ENCODE data around the gene DIAPH3. TPM values are rescaled to one million over a fixed set of nuclear protein-coding genes. Genes with fewer than 3 reads are reported as not detected.

Gene DIAPH3
- total and polyA plus RNA-seq, 2 of the 8 experiments (the other 6 are each of a cell fraction or from before 2014, with no cell fraction given), result 8.0 to 30.8 TPM

DNA sequence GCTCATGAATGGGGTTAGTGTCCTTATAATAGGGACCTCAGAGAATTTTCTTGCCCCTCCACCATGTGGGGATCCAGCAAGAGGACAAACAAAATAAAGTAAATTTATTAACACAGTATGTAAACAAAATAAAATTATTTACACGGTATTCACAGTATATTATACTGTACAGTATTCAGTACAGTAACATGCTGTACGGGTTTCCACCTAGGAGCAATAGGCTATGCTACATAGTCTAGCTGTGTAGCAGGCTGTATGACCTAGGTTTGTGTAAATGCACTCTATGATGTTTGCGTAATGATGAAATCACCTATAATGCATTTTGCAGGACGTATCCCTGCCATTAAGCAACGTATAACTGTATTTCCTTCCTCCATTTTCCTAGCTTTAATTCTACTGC lies 11.8 kb upstream of the DIAPH3 start:
- 95% methylated on average over 5 of the region's 5 CpGs; no CpG with 5 or more reads in 1 of the 2 experiments for WGBS, 2 experiments (ENCODE audit: extremely low coverage in 1 of 2, insufficient coverage in 1 of 2, insufficient read length in 1 of 2, insufficient replicate concordance in 2 of 2, low coverage in 1 of 2, low lambda C conversion rate in 2 of 2, missing lambda C conversion rate in 1 of 2)
- CTCF ChIA-PET (ENCODE audit: partially characterized antibody), result no interaction called here
- no peak for TF ChIP-seq GABPA (IDR thresholded peaks at IDR 0.05; ENCODE audit: borderline replicate concordance, insufficient read depth, low read length)
- TF ChIP-seq CHD2 (IDR thresholded peaks at IDR 0.05; ENCODE audit: low read length), result no peak

More for the DNA sequence above, 11.8 kb upstream of the DIAPH3 start:
- Histone ChIP-seq H3K56ac (replicated peaks; ENCODE audit: insufficient read length, low read depth, low read length) (no peak overlapping the region), H3K23me2 (ENCODE audit: low read depth, low read length) (no peaks in the 10 kb centered on the region), H2BK15ac (ENCODE audit: low read length) (no peak overlapping the region), H3K4ac (replicated peaks; ENCODE audit: insufficient read length, low read depth, low read length) (no peak overlapping the region), H4K91ac (replicated peaks; ENCODE audit: insufficient read length, low read length) (no peak overlapping the region), H2BK5ac (ENCODE audit: low read depth, low read length) (no peak overlapping the region), H4K5ac (ENCODE audit: insufficient read length, low read depth, low read length) (no peak overlapping the region), H4K20me1 (replicated peaks in 1 of 2; ENCODE audit: control insufficient read depth in 1 of 2, insufficient read depth in 2 of 2, low read length in 2 of 2) (no peaks in the 10 kb centered on the region), H4K8ac (ENCODE audit: extremely low read depth, insufficient read depth, low read length) (no peak overlapping the region), H2AK5ac (ENCODE audit: low read depth, low read length) (no peak overlapping the region), H3K4me1 (replicated peaks in 1 of 4; ENCODE audit: control insufficient read depth in 3 of 4, insufficient read depth in 4 of 4, low read length in 3 of 4) (no peaks in the 10 kb centered on the region), H3K27me3 (replicated peaks in 1 of 4; ENCODE audit: control insufficient read depth in 3 of 4, extremely low read depth in 1 of 4, insufficient read depth in 3 of 4, low read length in 3 of 4) (no peaks in the 10 kb centered on the region), H2BK120ac (replicated peaks; ENCODE audit: low read depth, low read length) (no peak overlapping the region), H3K36me3 (ENCODE audit: control insufficient read depth in 2 of 4, insufficient read depth in 4 of 4, low read length in 3 of 4) (no peaks in the 10 kb centered on the region), H3K14ac (ENCODE audit: insufficient read length) (no peak overlapping the region), H3K9ac (replicated peaks in 1 of 4; ENCODE audit: extremely low read depth in 1 of 4, low read depth in 3 of 4, low read length in 3 of 4) (no peak overlapping the region), H3K79me1 (ENCODE audit: low read depth, low read length) (no peaks in the 10 kb centered on the region), H3K27ac (ENCODE audit: low read depth, low read length) (no peak overlapping the region), H3K79me2 (ENCODE audit: control insufficient read depth in 1 of 2, insufficient read depth in 2 of 2, low read length in 2 of 2) (no peaks in the 10 kb centered on the region), H3K4me2 (ENCODE audit: insufficient read depth in 1 of 2, low read depth in 2 of 2, low read length in 2 of 2) (no peak overlapping the region), H2BK20ac (ENCODE audit: low read length) (no peak overlapping the region), H3K9me3 (ENCODE audit: insufficient read depth in 2 of 2, low read depth in 1 of 2, low read length in 1 of 2) (no peaks in the 10 kb centered on the region), H3K23ac (ENCODE audit: insufficient read length) (no peak overlapping the region), H2AFZ (ENCODE audit: low read length) (no peak overlapping the region), H3K18ac (ENCODE audit: extremely low read depth, low read length) (no peak overlapping the region), H2BK12ac (ENCODE audit: low read depth, low read length) (no peak overlapping the region), H3K4me3 (ENCODE audit: extremely low read depth in 1 of 4, insufficient read depth in 2 of 4, low read depth in 3 of 4, low read length in 4 of 4) (no peak overlapping the region)
- no peak for DNase-seq (ENCODE audit: low read depth in 1 of 2, low spot score in 2 of 2)
- POLR2A ChIA-PET (ENCODE audit: partially characterized antibody), result no interaction called here
- no peak for FAIRE-seq

Measured in H1 (cell line).